Hepatocyte (in vitro differentiated cells): ENCODE data around the gene STK11IP. TPM values are rescaled to one million over a fixed set of nuclear protein-coding genes. Genes with fewer than 3 reads are reported as not detected.

Experiments used
- DNase-seq: peaks from one replicate; pipeline ENCODE4 v3.0.0-alpha.2; 2016; ENCODE audit warnings: low spot score
- H2AFZ ChIP-seq: fragments of 200-600 bp; sonication (generic); 2 replicates; pipeline ENCODE4 v1.6.0; 2016; ENCODE audit warnings: antibody characterized with exemption, mild to moderate bottlenecking
- H3K27ac ChIP-seq: fragments of 200-600 bp; sonication (generic); 2 replicates; pipeline ENCODE4 v1.5.1; 2016; ENCODE audit warnings: mild to moderate bottlenecking
- H3K27me3 ChIP-seq: fragments of 200-600 bp; sonication (generic); 2 replicates; pipeline ENCODE4 v1.6.1; 2016
- H3K36me3 ChIP-seq: fragments of 200-600 bp; sonication (generic); replicated peaks from 2 replicates; pipeline ENCODE4 v1.5.1; 2016; ENCODE audit warnings: low read depth; ENCODE audit not compliant: insufficient read depth
- H3K4me1 ChIP-seq: fragments of 200-600 bp; sonication (generic); 2 replicates; pipeline ENCODE4 v1.5.1; 2016; ENCODE audit warnings: mild to moderate bottlenecking, moderate library complexity; ENCODE audit not compliant: insufficient read depth
- H3K4me2 ChIP-seq: fragments of 200-600 bp; sonication (generic); 2 replicates; pipeline ENCODE4 v1.6.0; 2016
- H3K4me3 ChIP-seq: fragments of 200-600 bp; sonication (generic); 2 replicates; pipeline ENCODE4 v1.5.1; 2016; ENCODE audit warnings: mild to moderate bottlenecking
- H3K79me2 ChIP-seq: fragments of 200-600 bp; sonication (generic); 2 replicates; pipeline ENCODE4 v1.6.0; 2017; ENCODE audit warnings: mild to moderate bottlenecking
- H3K9me2 ChIP-seq: fragments of 200-600 bp; sonication (generic); replicated peaks from 2 replicates; pipeline ENCODE4 v1.6.0; 2017; ENCODE audit warnings: mild to moderate bottlenecking; ENCODE audit not compliant: insufficient read depth
- H3K9me3 ChIP-seq: fragments of 200-600 bp; sonication (generic); 2 replicates; pipeline ENCODE4 v1.5.1; 2016; ENCODE audit warnings: low read depth, mild to moderate bottlenecking
- H4K20me1 ChIP-seq: fragments of 200-600 bp; sonication (generic); 2 replicates; pipeline ENCODE4 v1.6.0; 2016; ENCODE audit warnings: mild to moderate bottlenecking; ENCODE audit not compliant: insufficient read depth, poor library complexity, severe bottlenecking
- CTCF ChIP-seq: fragments of 200-600 bp; sonication (generic); IDR thresholded peaks from 2 replicates; pipeline ENCODE4 v1.5.1; 2016; ENCODE audit warnings: antibody characterized with exemption, mild to moderate bottlenecking; ENCODE audit not compliant: poor library complexity
- EZH2 ChIP-seq: fragments of 200-600 bp; sonication (generic); IDR thresholded peaks from 2 replicates; pipeline ENCODE4 v1.6.1; 2016; ENCODE audit warnings: antibody characterized with exemption, mild to moderate bottlenecking, borderline replicate concordance
- EZH2phosphoT487 ChIP-seq: fragments of 200-600 bp; sonication (generic); IDR thresholded peaks from one replicate; pipeline ENCODE4 v1.6.1; 2018; ENCODE audit warnings: antibody characterized with exemption, mild to moderate bottlenecking, low read depth, moderate library complexity; ENCODE audit not compliant: unreplicated experiment, severe bottlenecking
- WGBS: methylation state at CpG from one replicate; pipeline ENCODE4 v1.1.6; 2016; ENCODE audit warnings: low lambda C conversion rate; ENCODE audit errors: missing lambda C conversion rate; 5-methylcytosine and 5-hydroxymethylcytosine counted together
- polyA plus RNA-seq: library from polyadenylated mRNA; unstranded; fragments of >200 nt; fragmentation: Nextera tagmentation; extraction: Ambion mirVana; gene quantifications from 2 replicates; pipeline ENCODE4 v1.2.1, GENCODE V29; 2016
- total RNA-seq: library from RNA; depleted of rRNA; stranded (reverse); fragments of >200 nt; gene quantifications from 2 replicates; pipeline ENCODE4 v1.2.3, GENCODE V29; 2014

STK11IP gene
- total and polyA plus RNA-seq, 2 experiments from 2014 or later: 16.7 to 17.6 TPM

DNA sequence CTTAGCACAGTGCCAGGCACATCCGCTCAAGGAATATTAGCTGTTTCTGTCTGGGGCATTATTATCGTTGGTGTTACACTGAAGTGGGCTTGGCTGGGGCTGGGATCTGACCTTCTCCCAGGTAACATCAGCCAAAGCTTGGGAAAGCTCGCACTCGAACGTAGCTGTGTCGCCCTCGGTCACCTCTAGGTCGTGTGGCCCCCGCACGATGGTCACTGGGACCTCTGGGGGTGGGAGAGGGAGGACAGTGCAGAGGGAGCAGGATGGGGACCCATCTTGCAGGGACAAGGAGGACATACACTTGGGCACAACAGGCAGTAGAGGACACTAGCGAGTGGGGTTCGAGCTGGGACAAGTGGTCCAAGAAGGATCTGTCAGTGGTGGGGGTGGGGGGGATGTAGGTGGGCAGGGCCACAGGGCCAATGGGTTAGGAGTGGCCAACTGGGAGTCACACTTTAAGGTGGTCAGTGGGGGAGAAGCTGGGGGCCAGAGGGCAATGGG, 44.1 kb upstream of the STK11IP start:
- H3K9me3 ChIP-seq: no peaks in the 10 kb centered on the region
- H3K4me3 ChIP-seq: no peak overlapping the region
- H3K79me2 ChIP-seq: no peaks in the 10 kb centered on the region
- H3K27ac ChIP-seq: no peak overlapping the region
- H2AFZ ChIP-seq: no peak overlapping the region
- H3K36me3 ChIP-seq: no peaks in the 10 kb centered on the region
- H3K4me2 ChIP-seq: peak overlapping the region; percentile 100
- no peaks in the 10 kb centered on the region for H4K20me1 ChIP-seq
- no peaks in the 10 kb centered on the region for H3K9me2 ChIP-seq
- peaks cover 7% of the 10 kb centered on the region for H3K4me1 ChIP-seq
- 86% methylated on average over 12 of the region's 12 CpGs for WGBS
- H3K27me3 ChIP-seq: peaks cover 9% of the 10 kb centered on the region
- no peak for DNase-seq
- TF ChIP-seq EZH2 (no peak), CTCF (no peak), EZH2phosphoT487 (no peak)

GRCh38 chr2:219554350-219554749, 43.3 kb upstream of the STK11IP start:
- Histone ChIP-seq H3K27me3 (peaks cover 9% of the 10 kb centered on the region), H4K20me1 (no peaks in the 10 kb centered on the region), H3K4me3 (no peak overlapping the region), H3K9me3 (no peaks in the 10 kb centered on the region), H3K36me3 (no peaks in the 10 kb centered on the region), H3K27ac (no peak overlapping the region), H3K4me2 (no peak overlapping the region), H3K4me1 (peaks cover 7% of the 10 kb centered on the region), H2AFZ (no peak overlapping the region), H3K79me2 (no peaks in the 10 kb centered on the region), H3K9me2 (no peaks in the 10 kb centered on the region)
- TF ChIP-seq EZH2phosphoT487 (no peak), CTCF (no peak), EZH2 (no peak)
- 96% methylated on average over 9 of the region's 15 CpGs for whole genome bisulfite sequencing
- DNase-seq: no peak

DNA sequence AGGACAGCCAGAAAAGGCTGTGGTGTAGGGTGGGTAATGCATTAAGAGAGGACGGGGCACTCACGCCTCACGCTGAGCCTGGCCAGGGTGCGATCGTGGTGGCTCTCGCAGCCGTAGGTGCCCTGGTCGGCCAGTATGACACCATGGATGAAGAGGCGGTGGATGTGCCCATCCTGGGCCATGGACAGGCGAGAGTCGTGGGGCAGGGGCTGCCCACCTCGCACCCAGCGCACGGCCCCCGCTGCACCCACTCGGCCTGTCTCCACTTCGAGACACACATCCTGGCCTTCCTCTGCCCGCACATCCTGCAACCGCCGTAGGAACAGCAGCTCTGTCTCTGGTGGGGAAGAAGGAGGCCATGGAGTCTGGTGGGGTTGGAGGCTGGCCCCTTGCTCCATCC, 41.7 kb upstream of the STK11IP start:
- DNase-seq: no peak
- Histone ChIP-seq H2AFZ (no peak overlapping the region), H3K79me2 (no peaks in the 10 kb centered on the region), H4K20me1 (no peaks in the 10 kb centered on the region), H3K36me3 (no peaks in the 10 kb centered on the region), H3K9me2 (no peaks in the 10 kb centered on the region), H3K4me1 (peaks cover 7% of the 10 kb centered on the region), H3K4me3 (no peak overlapping the region), H3K27me3 (peaks cover 6% of the 10 kb centered on the region), H3K9me3 (no peaks in the 10 kb centered on the region), H3K4me2 (no peak overlapping the region), H3K27ac (no peak overlapping the region)
- TF ChIP-seq EZH2phosphoT487: no peak
- no peak for TF ChIP-seq CTCF
- TF ChIP-seq EZH2: no peak
- 96% methylated on average over 20 of the region's 20 CpGs for WGBS

GRCh38 chr2:219556413-219556812, 41.2 kb upstream of the STK11IP start:
- WGBS: 96% methylated on average over 18 of the region's 19 CpGs
- Histone ChIP-seq H3K4me1 (peaks cover 7% of the 10 kb centered on the region), H3K4me2 (no peak overlapping the region), H3K79me2 (no peaks in the 10 kb centered on the region), H3K9me3 (no peaks in the 10 kb centered on the region), H4K20me1 (no peaks in the 10 kb centered on the region), H3K27me3 (peaks cover 6% of the 10 kb centered on the region), H3K9me2 (no peaks in the 10 kb centered on the region), H3K27ac (no peak overlapping the region), H3K4me3 (no peak overlapping the region), H2AFZ (no peak overlapping the region), H3K36me3 (no peaks in the 10 kb centered on the region)
- DNase-seq: no peak
- TF ChIP-seq EZH2: no peak
- TF ChIP-seq CTCF: no peak
- no peak for TF ChIP-seq EZH2phosphoT487
